HCT116 (cell line): ENCODE results near the gene MSL2. TPM values are rescaled to one million over a fixed set of nuclear protein-coding genes. Genes with fewer than 3 reads are reported as not detected.

Experiments
- ATAC-seq: fragments of 200-7000 bp; cut with Tn5 transposase; 2 replicates; pipeline ENCODE4 v1.9.1; 2020; ENCODE audit warnings: mild to moderate bottlenecking, moderate library complexity
- BruUV-seq: library from RNA; stranded (reverse); fragments of 400-500 nt; replicated peaks from 2 replicates; lab custom pipeline; 2021; lab: Mats Ljungman, UMichigan
- CTCF ChIA-PET: fragments of 300-600 bp; sonication (Branson Sonifier 250); formaldehyde crosslinking; loops from one replicate; lab custom pipeline; 2021; ENCODE audit warnings: antibody characterized with exemption; lab: Charles Lee
- POLR2A ChIA-PET: fragments of 300-600, 350-600 bp; sonication (Branson Sonifier 250); formaldehyde crosslinking; loops from one replicate; lab custom pipeline; 2021; ENCODE audit warnings: antibody characterized with exemption; lab: Charles Lee
- RAD21 ChIA-PET, 2 experiments: fragments of 300-600 bp; sonication (Branson Sonifier 250); formaldehyde crosslinking; loops; one replicate each; lab custom pipeline; 2023; ENCODE audit warnings: low total read pairs in 2 of 2; ENCODE audit not compliant: uncharacterized antibody in 2 of 2, unreplicated experiment in 2 of 2, low non-redundant PET in 1 of 2; lab: Charles Lee
- DNase-seq: peaks from one replicate; pipeline ENCODE4 v3.0.0-alpha.2; 2010; ENCODE audit warnings: low read depth, low spot score
- H2AFZ ChIP-seq: fragments of 200-600 bp; shearing (Covaris generic), sonication (generic); 2 replicates; pipeline ENCODE4 v1.6.1; 2017; ENCODE audit warnings: low read depth, mixed run types, mixed read lengths, antibody characterized with exemption, low read length; ENCODE audit not compliant: poor library complexity, severe bottlenecking
- H3K27ac ChIP-seq: 2 replicates; pipeline ENCODE4 v1.5.1; 2012; ENCODE audit warnings: low read depth, low read length
- H3K27me3 ChIP-seq: fragments of 200-600 bp; sonication (generic); 2 replicates; pipeline ENCODE4 v1.6.1; 2016; ENCODE audit warnings: mixed run types, low read length, mixed read lengths; ENCODE audit not compliant: insufficient read depth
- H3K36me3 ChIP-seq, 2 experiments: fragments of 200-500 bp in 1 of 2; fragments of 200-600 bp in 1 of 2; sonication (Bioruptor generic) in 1 of 2; sonication (generic) in 1 of 2; 2 replicates each; pipeline versions ENCODE4 v1.5.1 to v1.6.1; 2014 to 2016; ENCODE audit warnings: low read length in 2 of 2, inconsistent platforms in 1 of 2, mixed read lengths in 1 of 2, mixed run types in 1 of 2; ENCODE audit not compliant: insufficient read depth in 2 of 2, control insufficient read depth in 1 of 2
- H3K4me1 ChIP-seq, 2 experiments: fragments of 200-600 bp in 1 of 2; sonication (generic) in 1 of 2; 2 replicates each; pipeline versions ENCODE4 v1.5.1 to v1.6.1; 2012 to 2017; ENCODE audit warnings: low read length in 2 of 2, inconsistent platforms in 1 of 2, mild to moderate bottlenecking in 1 of 2, mixed read lengths in 1 of 2, mixed run types in 1 of 2, moderate library complexity in 1 of 2; ENCODE audit not compliant: insufficient read depth in 2 of 2, control insufficient read depth in 1 of 2
- H3K4me2 ChIP-seq: fragments of 200-600 bp; sonication (generic); 2 replicates; pipeline ENCODE4 v1.6.1; 2017; ENCODE audit warnings: mixed run types, low read length, mixed read lengths
- H3K4me3 ChIP-seq, 2 experiments: fragments of 200-600 bp in 1 of 2; sonication (generic) in 1 of 2; replicated peaks in 1 of 2; 2 replicates each; pipeline ENCODE4 v1.5.1; 2011 to 2016; ENCODE audit warnings: low read length in 2 of 2, control low read depth in 1 of 2, low read depth in 1 of 2, mild to moderate bottlenecking in 1 of 2, mixed read lengths in 1 of 2, mixed run types in 1 of 2
- H3K79me2 ChIP-seq: fragments of 200-600 bp; sonication (generic); 2 replicates; pipeline ENCODE4 v1.6.1; 2017; ENCODE audit warnings: mild to moderate bottlenecking, mixed run types, low read length, moderate library complexity, mixed read lengths; ENCODE audit not compliant: insufficient read depth
- H3K9ac ChIP-seq: fragments of 200-600 bp; sonication (generic); 2 replicates; pipeline ENCODE4 v1.6.1; 2016; ENCODE audit warnings: low read length, mixed read lengths
- H3K9me2 ChIP-seq: fragments of 200-600 bp; sonication (generic), shearing (Covaris generic); 2 replicates; pipeline ENCODE4 v1.6.1; 2017; ENCODE audit warnings: mixed run types, mild to moderate bottlenecking, moderate library complexity; ENCODE audit not compliant: insufficient read depth
- H3K9me3 ChIP-seq, 2 experiments: fragments of 200-500 bp in 1 of 2; fragments of 200-600 bp in 1 of 2; sonication (Bioruptor generic) in 1 of 2; sonication (generic) in 1 of 2; 2 replicates each; pipeline ENCODE4 v1.6.1; 2014 to 2017; ENCODE audit warnings: low read length in 2 of 2, mixed read lengths in 2 of 2, inconsistent platforms in 1 of 2, low read depth in 1 of 2, mild to moderate bottlenecking in 1 of 2, mixed run types in 1 of 2, moderate library complexity in 1 of 2; ENCODE audit not compliant: control insufficient read depth in 1 of 2, insufficient read depth in 1 of 2
- H4K20me1 ChIP-seq: fragments of 200-600 bp; sonication (generic), shearing (Covaris generic); 2 replicates; pipeline ENCODE4 v1.6.1; 2017; ENCODE audit warnings: mixed run types, mild to moderate bottlenecking, moderate library complexity; ENCODE audit not compliant: insufficient read depth
- CBX3 ChIP-seq: IDR thresholded peaks from 2 replicates; pipeline ENCODE4 v1.6.1; 2012; ENCODE audit warnings: low read depth
- CEBPB ChIP-seq: IDR thresholded peaks from 2 replicates; pipeline ENCODE4 v1.6.1; 2012; ENCODE audit warnings: low read depth
- CTCF ChIP-seq, 3 experiments: fragments of 200-600 bp in 1 of 3; sonication (generic) in 1 of 3; IDR thresholded peaks in 2 of 3; conservative IDR thresholded peaks in 1 of 3; 2 replicates each; pipeline ENCODE4 v1.5.1; 2012 to 2017; ENCODE audit warnings: low read depth in 2 of 3, low read length in 2 of 3, antibody characterized with exemption in 1 of 3, borderline replicate concordance in 1 of 3, control low read depth in 1 of 3, mild to moderate bottlenecking in 1 of 3, mixed read lengths in 1 of 3, mixed run types in 1 of 3, moderate library complexity in 1 of 3; ENCODE audit not compliant: insufficient read depth in 1 of 3
- EZH2phosphoT487 ChIP-seq: fragments of 200-600 bp; IDR thresholded peaks from 2 replicates; pipeline ENCODE4 v1.6.1; 2018; ENCODE audit warnings: antibody characterized with exemption, borderline replicate concordance
- FOSL1 ChIP-seq: IDR thresholded peaks from 2 replicates; pipeline ENCODE4 v1.6.1; 2012; ENCODE audit warnings: low read depth
- JUND ChIP-seq: IDR thresholded peaks from 2 replicates; pipeline ENCODE4 v1.6.1; 2012
- RAD21 ChIP-seq: IDR thresholded peaks from 2 replicates; pipeline ENCODE4 v1.6.1; 2012; ENCODE audit warnings: low read depth, mild to moderate bottlenecking
- REST ChIP-seq: IDR thresholded peaks from 2 replicates; pipeline ENCODE4 v1.6.1; 2012; ENCODE audit warnings: low read depth
- YY1 ChIP-seq: IDR thresholded peaks from 2 replicates; pipeline ENCODE4 v1.6.1; 2011; ENCODE audit warnings: low read length, low read depth, moderate library complexity, mild to moderate bottlenecking; ENCODE audit not compliant: insufficient replicate concordance; ENCODE audit errors: extremely low read depth
- ZFX ChIP-seq: fragments of 450-650 bp; IDR thresholded peaks from 2 replicates; pipeline ENCODE4 v1.6.1; 2017
- ZNF274 ChIP-seq: fragments of 200-500 bp; sonication (Bioruptor generic); IDR thresholded peaks from 2 replicates; pipeline ENCODE4 v1.6.1; 2014; ENCODE audit warnings: mild to moderate bottlenecking, low read depth, low read length, inconsistent platforms
- intact Hi-C: fragments of 100-400 bp; cut with micrococcal nuclease; formaldehyde crosslinking; loops from 2 replicates; pipeline ENCODE4 v1.10.0; 2022
- total RNA-seq: library from RNA; stranded (reverse); gene quantifications from one replicate; pipeline ENCODE4 v1.2.1, GENCODE V29; 2021; ENCODE audit not compliant: unreplicated experiment
- TF ChIP-seq, protein P1 (sequence below): IDR thresholded peaks from 2 replicates; pipeline ENCODE4 v1.6.1; 2012

MSL2 gene
- total RNA-seq, 1 experiment from 2014 or later = 34.8 TPM

- no peak for TF ChIP-seq REST
- no peak for TF ChIP-seq JUND
- no peak for TF ChIP-seq ZNF274
These were observed 81.7 kb downstream of the MSL2 start (continued) for GRCh38 chr3:136114421-136114820.

DNA sequence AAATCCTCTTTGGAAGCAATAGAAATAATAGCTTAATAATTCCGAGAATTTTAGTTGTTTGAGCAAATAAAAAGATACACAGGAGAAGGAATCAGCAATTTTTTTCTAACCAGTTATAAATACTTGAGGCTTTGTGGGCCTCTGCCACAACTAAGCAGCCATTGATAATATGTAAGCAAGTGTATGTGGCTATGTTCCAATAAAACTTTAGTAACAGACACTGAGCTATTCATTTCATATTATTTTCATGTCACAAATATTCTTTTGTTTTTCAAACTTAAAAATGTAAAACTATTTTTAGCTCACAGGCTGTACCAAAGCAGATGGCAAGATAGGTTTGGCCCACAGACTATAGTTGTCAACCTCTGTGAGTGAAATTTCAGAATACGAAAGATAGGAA, 85.7 kb downstream of the MSL2 start:
- H3K36me3 ChIP-seq = no peaks in the 10 kb centered on the region
- no peak overlapping the region for H3K27ac ChIP-seq
- H3K4me2 ChIP-seq = no peak overlapping the region
- no peaks in the 10 kb centered on the region for H3K9me2 ChIP-seq
- H3K27me3 ChIP-seq = no peaks in the 10 kb centered on the region
- intact Hi-C loops = no loop called here
- no peaks in the 10 kb centered on the region for H3K4me1 ChIP-seq
- TF ChIP-seq RAD21 (no peak), YY1 (no peak), JUND (no peak), CTCF (IDR thresholded peaks at IDR 0.05 in 2 of 3, conservative IDR thresholded peaks at IDR 0.05 in 1 of 3; ENCODE audit: borderline replicate concordance in 1 of 3, insufficient read depth in 1 of 3, low read depth in 2 of 3, low read length in 2 of 3) (no peak), CEBPB (no peak), EZH2phosphoT487 (no peak), CBX3 (no peak), ZFX (no peak), REST (no peak), ZNF274 (no peak), FOSL1 (no peak)
- TF ChIP-seq, protein P1, sequence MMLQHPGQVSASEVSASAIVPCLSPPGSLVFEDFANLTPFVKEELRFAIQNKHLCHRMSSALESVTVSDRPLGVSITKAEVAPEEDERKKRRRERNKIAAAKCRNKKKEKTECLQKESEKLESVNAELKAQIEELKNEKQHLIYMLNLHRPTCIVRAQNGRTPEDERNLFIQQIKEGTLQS = no peak
- H3K9ac ChIP-seq = no peak overlapping the region
- no peak overlapping the region for H2AFZ ChIP-seq
- BruUV-seq = no TSS peak
- no peak for DNase-seq
- no peaks in the 10 kb centered on the region for H3K9me3 ChIP-seq
- no peak for ATAC-seq
- ChIA-PET RAD21 (no interaction called here), CTCF (no interaction called here), POLR2A (no interaction called here)
- H3K4me3 ChIP-seq = no peak overlapping the region
- no peaks in the 10 kb centered on the region for H3K79me2 ChIP-seq
- no peaks in the 10 kb centered on the region for H4K20me1 ChIP-seq
